ENCODE data around the gene POP7.
"Not testable (repeated sequence)": the region's sequence is repeated elsewhere in the genome, so short reads cannot be mapped to it uniquely, and the experiment has no call there.

POP7 gene

GRCh38 chr7:100705753-100706671, at the start of gene POP7:
TSS of gene POP7 (plus strand) at chr7:100706121. CDS start at chr7:100706831, 710 bp downstream.
- DNase-seq = peak; percentile 95 to 97 (median 97)

GRCh38 chr7:100662194-100662776, 43.6 kb upstream of the POP7 start:
- DNase-seq = not testable (repeated sequence)

- no peak for DNase-seq
Measured at GRCh38 chr7:100665168-100665726, 40.7 kb upstream of the POP7 start.

- no peak for DNase-seq
Measured at GRCh38 chr7:100667331-100668068, 38.4 kb upstream of the POP7 start.

GRCh38 chr7:100668069-100668449, 37.9 kb upstream of the POP7 start:
- no peak for DNase-seq

- not testable (repeated sequence) for DNase-seq
Measured at GRCh38 chr7:100669106-100669505, 36.8 kb upstream of the POP7 start.

GRCh38 chr7:100670074-100670473, 35.8 kb upstream of the POP7 start:
- DNase-seq = no peak

GRCh38 chr7:100671353-100672327, 34.3 kb upstream of the POP7 start:
- no peak for DNase-seq

- peak; percentile 94 to 100 (median 97) for DNase-seq
Measured at GRCh38 chr7:100673302-100673941, 32.5 kb upstream of the POP7 start, which contains the start of gene GNB2. TSS of gene GNB2 (plus strand) at chr7:100673740. CDS start at chr7:100676266, 2,526 bp downstream.

- peak in 5 of 6 experiments; percentile 35 to 74 (median 66) for DNase-seq
Measured at GRCh38 chr7:100673942-100674410, 31.9 kb upstream of the POP7 start.

- peak in 5 of 6 experiments; percentile 34 to 73 (median 48) for DNase-seq
Measured at GRCh38 chr7:100674411-100675104, 31.4 kb upstream of the POP7 start.

GRCh38 chr7:100675105-100675451, 30.8 kb upstream of the POP7 start:
- DNase-seq = peak in 4 of 6 experiments; percentile 41 to 69 (median 58)

- DNase-seq = peak; percentile 82 to 95 (median 90)
Measured at GRCh38 chr7:100675581-100676350, 30.2 kb upstream of the POP7 start.

- no peak for DNase-seq
Measured at GRCh38 chr7:100676501-100677306, 29.2 kb upstream of the POP7 start.

- DNase-seq = no peak
Measured at GRCh38 chr7:100677308-100678267, 28.3 kb upstream of the POP7 start.

- DNase-seq = no peak
Measured at GRCh38 chr7:100678291-100678984, 27.5 kb upstream of the POP7 start.
